Kidney epithelial cell (primary cell): ENCODE results near the gene STK32A. TPM values are rescaled to one million over a fixed set of nuclear protein-coding genes. Genes with fewer than 3 reads are reported as not detected.

ENCODE experiments used
- DNase-seq: peaks from one replicate; pipeline ENCODE4 v3.0.0-alpha.2; 2010; ENCODE audit warnings: low read depth
- H3K27me3 ChIP-seq: 2 replicates; pipeline ENCODE4 v1.6.0; 2011; ENCODE audit warnings: low read length; ENCODE audit not compliant: control insufficient read depth, insufficient read depth
- H3K36me3 ChIP-seq: 2 replicates; pipeline ENCODE4 v1.5.1; 2011; ENCODE audit warnings: low read length; ENCODE audit not compliant: control insufficient read depth, insufficient read depth
- H3K4me3 ChIP-seq: 2 replicates; pipeline ENCODE4 v1.5.1; 2011; ENCODE audit warnings: low read depth, mild to moderate bottlenecking, control low read depth, low read length
- CTCF ChIP-seq: IDR thresholded peaks from 2 replicates; pipeline ENCODE4 v1.5.1; 2011; ENCODE audit warnings: mild to moderate bottlenecking, moderate library complexity, low read length, control low read depth, inconsistent platforms; ENCODE audit not compliant: insufficient read depth, poor library complexity, severe bottlenecking
- total RNA-seq: library from RNA; depleted of rRNA; stranded (reverse); fragments of >200 nt; gene quantifications from 2 replicates; pipeline ENCODE4 v1.2.3, GENCODE V29; 2015

STK32A gene
- total RNA-seq, 1 donor from 2014 or later, result 3.7 TPM

GRCh38 chr5:147381555-147381954, 146.7 kb downstream of the STK32A start:
- H3K27me3 ChIP-seq, result no peaks in the 10 kb centered on the region
- DNase-seq, result no peak
- no peak for TF ChIP-seq CTCF
- no peaks in the 10 kb centered on the region for H3K36me3 ChIP-seq
- H3K4me3 ChIP-seq, result no peak overlapping the region

DNA sequence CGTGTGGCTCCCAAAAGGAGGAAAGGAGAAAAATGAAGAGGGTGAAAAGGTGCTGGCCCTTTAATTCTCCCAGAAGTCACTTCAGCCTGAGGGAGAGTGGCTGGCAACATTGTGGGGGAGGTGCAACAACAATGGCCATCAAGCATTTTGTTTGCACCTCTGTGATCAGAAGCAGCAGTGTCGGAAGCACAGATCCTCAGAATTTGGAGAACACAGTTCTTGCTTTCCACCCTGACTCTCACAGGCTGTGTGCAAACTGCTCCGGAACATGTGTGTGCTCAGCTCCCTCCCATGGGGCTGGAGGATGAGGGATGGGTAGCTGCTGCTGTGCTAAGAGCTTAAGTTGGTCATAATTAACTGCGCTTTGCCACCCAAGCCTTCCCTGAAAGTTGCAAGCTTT, 147.9 kb downstream of the STK32A start:
- Histone ChIP-seq H3K27me3 (no peaks in the 10 kb centered on the region), H3K36me3 (no peaks in the 10 kb centered on the region), H3K4me3 (no peak overlapping the region)
- no peak for TF ChIP-seq CTCF
- no peak for DNase-seq

- Histone ChIP-seq H3K4me3 (no peak overlapping the region), H3K27me3 (no peaks in the 10 kb centered on the region), H3K36me3 (no peaks in the 10 kb centered on the region)
- no peak for TF ChIP-seq CTCF
- no peak for DNase-seq
Measured at GRCh38 chr5:147384346-147385193, 149.7 kb downstream of the STK32A start.

- H3K4me3 ChIP-seq, result no peak overlapping the region
- TF ChIP-seq CTCF, result no peak
- H3K36me3 ChIP-seq, result no peaks in the 10 kb centered on the region
Measured at GRCh38 chr5:147387109-147387508, 152.3 kb downstream of the STK32A start.

DNA sequence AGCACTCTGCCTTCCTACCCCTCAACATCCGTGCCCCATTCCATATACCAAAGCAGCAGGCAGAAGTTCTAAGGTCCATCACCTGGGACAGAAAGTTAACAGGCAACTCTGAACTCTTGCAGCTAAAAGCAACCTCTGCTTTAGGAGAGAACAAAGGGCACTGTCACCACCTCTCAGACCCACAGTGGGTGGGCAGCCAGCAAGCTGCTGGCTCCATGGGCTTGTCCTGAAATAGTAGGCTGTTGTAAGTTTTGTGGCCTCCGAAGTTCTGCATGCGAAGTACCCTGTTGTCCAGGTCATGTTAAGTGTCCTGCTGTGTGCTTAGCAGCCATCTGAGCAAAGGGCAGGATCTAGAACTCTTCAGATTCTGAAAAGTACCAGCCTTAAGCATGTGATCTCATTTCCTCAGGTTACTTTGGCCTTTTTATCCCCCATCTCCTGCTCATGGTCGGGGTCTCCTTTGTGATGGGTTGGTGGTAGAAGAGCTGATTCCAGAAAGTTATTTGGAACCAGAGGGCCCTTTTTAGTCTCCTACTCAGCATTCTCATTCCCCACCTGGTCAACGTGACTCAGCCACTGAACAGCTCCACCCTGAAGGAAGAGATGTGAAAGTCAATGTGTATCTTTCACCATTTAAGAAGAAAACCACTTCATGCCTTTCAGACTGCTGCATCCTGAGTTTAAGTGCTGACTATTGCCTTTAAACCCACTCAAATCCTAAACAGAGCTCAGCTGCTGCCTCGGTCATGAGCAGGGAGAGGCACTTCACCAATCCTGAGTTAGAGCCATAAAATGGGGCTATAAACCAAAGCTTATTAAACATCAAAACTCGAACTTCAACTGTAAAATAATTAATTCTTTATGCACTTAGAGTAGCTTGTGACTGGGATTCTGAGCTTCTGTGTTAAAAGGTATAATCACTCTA, 153.6 kb downstream of the STK32A start:
- peaks cover 1% of the 10 kb centered on the region for H3K36me3 ChIP-seq
- DNase-seq, result no peak
- no peak for TF ChIP-seq CTCF
- H3K4me3 ChIP-seq, result no peak overlapping the region
- no peaks in the 10 kb centered on the region for H3K27me3 ChIP-seq

More at GRCh38 chr5:147387109-147387508, 152.3 kb downstream of the STK32A start:
- H3K27me3 ChIP-seq, result no peaks in the 10 kb centered on the region
- DNase-seq, result no peak
